Ascending aorta (tissue), 2 donors: Measurements from ENCODE around the gene RSU1. TPM values are rescaled to one million over a fixed set of nuclear protein-coding genes. Genes with fewer than 3 reads are reported as not detected.
A peak's percentile ranks its signal among the peaks of the same experiment; 100 is the strongest.

Experiments used
- DNase-seq, 2 donors: peaks; one replicate each; pipeline ENCODE4 v3.0.0-alpha.2; 2019; ENCODE audit warnings: low spot score in 2 of 2
- H3K27ac ChIP-seq, 2 donors: fragments of 200-600 bp; sonication (generic); one replicate each; pipeline ENCODE4 v1.5.1; 2016 to 2017; ENCODE audit warnings: mild to moderate bottlenecking in 1 of 2
- H3K27me3 ChIP-seq: fragments of 200-600 bp; sonication (generic); one replicate; pipeline ENCODE4 v1.5.1; 2017
- H3K36me3 ChIP-seq, 2 donors: fragments of 200-600 bp; sonication (generic); one replicate each; pipeline ENCODE4 v1.5.1; 2016
- H3K4me1 ChIP-seq, 2 donors: fragments of 200-600 bp; sonication (generic); one replicate each; pipeline ENCODE4 v1.5.1; 2016 to 2017; ENCODE audit warnings: mild to moderate bottlenecking in 1 of 2
- H3K4me3 ChIP-seq, 2 donors: fragments of 200-600 bp; sonication (generic); one replicate each; pipeline ENCODE4 v1.5.1; 2016 to 2017; ENCODE audit warnings: mild to moderate bottlenecking in 1 of 2
- H3K9me3 ChIP-seq, 2 donors: fragments of 200-600 bp; sonication (generic); one replicate each; pipeline ENCODE4 v1.5.1; 2016
- CTCF ChIP-seq, 3 experiments: fragments of 200-600 bp in 2 of 3; fragments of 450-650 bp in 1 of 3; sonication (generic) in 2 of 3; IDR thresholded peaks; one replicate each; pipeline ENCODE4 v1.5.1; 2016 to 2019; ENCODE audit warnings: antibody characterized with exemption in 3 of 3, mild to moderate bottlenecking in 1 of 3, moderate library complexity in 1 of 3
- intact Hi-C: fragments of 100-400 bp; cut with DNase I; formaldehyde crosslinking; loops from one replicate; pipeline ENCODE4 v1.15.1; 2023
- total RNA-seq: library from RNA; depleted of rRNA; stranded (reverse); fragments of >200 nt; gene quantifications from one replicate; pipeline ENCODE4 v1.1.0, GENCODE V29; 2016

Gene RSU1
- total RNA-seq, 1 donor from 2014 or later, result 82.2 TPM

- Histone ChIP-seq H3K4me1 (no peaks in the 10 kb centered on the region), H3K27ac (no peak overlapping the region), H3K9me3 (no peaks in the 10 kb centered on the region), H3K4me3 (no peak overlapping the region), H3K36me3 (no peaks in the 10 kb centered on the region), H3K27me3 (no peaks in the 10 kb centered on the region)
- DNase-seq, result no peak
- no peak for TF ChIP-seq CTCF (IDR thresholded peaks at IDR 0.05)
- intact Hi-C loops, result no loop called here
Observed at GRCh38 chr10:16720812-16721211, 96.4 kb downstream of the RSU1 start.

DNA sequence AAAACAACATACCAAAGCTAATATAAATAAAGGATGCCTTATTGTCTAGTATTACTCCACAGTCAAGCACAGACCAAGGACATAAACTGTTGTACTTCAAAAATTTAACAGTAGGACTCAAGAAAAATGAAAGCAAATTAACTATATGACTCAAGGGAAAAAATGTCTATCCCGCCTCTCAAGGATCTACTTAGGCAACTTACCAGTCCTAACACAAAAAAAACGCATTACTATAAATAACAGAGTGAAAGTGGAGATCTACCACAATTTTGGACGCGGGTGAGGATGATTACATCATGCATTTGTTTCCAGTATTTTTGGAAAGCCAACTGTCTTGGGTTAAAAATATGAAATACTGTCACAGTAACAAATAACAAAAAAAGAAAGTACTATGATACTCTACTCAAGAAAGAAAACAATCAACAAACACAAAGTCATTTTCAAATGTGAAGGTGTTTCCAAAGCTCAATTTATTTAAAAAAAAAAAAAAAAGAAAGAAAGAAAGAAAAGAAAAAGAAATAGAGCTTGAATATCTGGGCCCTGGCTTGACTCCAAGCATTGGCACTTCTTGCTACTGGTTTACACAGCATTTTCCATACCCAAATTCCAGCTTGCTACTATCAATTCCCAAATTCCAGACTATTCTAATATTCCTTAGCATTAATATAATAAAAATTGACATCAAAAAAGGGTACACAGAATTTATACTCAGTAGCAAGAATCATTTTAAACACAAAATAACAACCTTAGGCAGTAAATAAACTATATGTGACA lies 99.4 kb downstream of the RSU1 start:
- H3K4me1 ChIP-seq, result no peaks in the 10 kb centered on the region
- peak overlapping the region in 1 of 2 donors; percentile 54 for H3K27ac ChIP-seq
- TF ChIP-seq CTCF (IDR thresholded peaks at IDR 0.05), result no peak
- no peak for DNase-seq
- H3K36me3 ChIP-seq, result no peaks in the 10 kb centered on the region
- no peaks in the 10 kb centered on the region for H3K27me3 ChIP-seq
- H3K9me3 ChIP-seq, result peaks cover 6 to 8% of the 10 kb centered on the region in 2 donors
- intact Hi-C loops, result no loop called here
- H3K4me3 ChIP-seq, result no peak overlapping the region

DNA sequence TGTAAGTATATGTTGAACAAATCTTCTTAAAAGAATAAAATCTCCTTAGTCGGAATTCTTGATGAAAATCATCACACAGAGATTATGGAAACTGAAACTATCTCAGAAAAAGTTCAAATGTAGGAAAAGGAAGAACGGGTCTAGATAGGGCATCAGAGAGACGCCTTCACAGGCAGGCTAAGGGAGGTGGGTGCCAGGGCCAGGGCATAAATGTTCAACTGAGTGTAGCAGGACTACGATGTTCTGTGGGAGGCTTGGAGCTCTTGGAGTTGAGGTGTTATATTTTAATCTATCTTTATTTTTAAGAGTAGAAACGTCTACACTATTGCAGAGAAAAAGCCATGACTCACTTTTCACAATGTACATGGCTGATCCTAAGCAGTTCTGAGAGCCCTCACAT lies 101.2 kb downstream of the RSU1 start:
- no peak for DNase-seq
- no peak for TF ChIP-seq CTCF (IDR thresholded peaks at IDR 0.05)
- Histone ChIP-seq H3K4me3 (no peak overlapping the region), H3K27ac (no peak overlapping the region), H3K9me3 (peaks cover 8 to 11% of the 10 kb centered on the region in 2 donors), H3K4me1 (no peaks in the 10 kb centered on the region), H3K27me3 (no peaks in the 10 kb centered on the region), H3K36me3 (no peaks in the 10 kb centered on the region)
- intact Hi-C loops, result no loop called here

GRCh38 chr10:16713290-16713689 lies 103.9 kb downstream of the RSU1 start:
- intact Hi-C loops, result no loop called here
- Histone ChIP-seq H3K36me3 (no peaks in the 10 kb centered on the region), H3K27ac (no peak overlapping the region), H3K4me3 (no peak overlapping the region), H3K27me3 (no peaks in the 10 kb centered on the region), H3K4me1 (no peaks in the 10 kb centered on the region), H3K9me3 (peaks cover 8 to 11% of the 10 kb centered on the region in 2 donors)
- no peak for DNase-seq
- TF ChIP-seq CTCF (IDR thresholded peaks at IDR 0.05), result no peak

DNA sequence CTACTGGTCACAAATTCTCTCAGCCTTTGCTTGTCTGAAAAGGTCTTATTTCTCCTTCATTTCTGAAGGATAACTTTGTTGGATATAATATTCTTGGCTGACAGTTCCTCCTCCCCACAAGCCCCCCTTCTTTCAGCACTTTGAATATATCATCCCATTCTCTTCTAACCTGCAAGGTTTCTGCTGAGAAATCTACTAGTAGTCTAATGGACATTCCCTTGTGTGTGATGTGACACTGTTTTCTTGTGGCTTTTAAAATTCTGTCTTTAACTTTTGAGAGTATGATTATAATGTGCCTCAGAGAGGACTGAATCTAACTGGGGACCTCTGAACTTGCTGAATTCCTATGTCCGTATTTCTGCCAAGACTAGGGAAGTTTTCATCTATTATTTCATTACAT lies 104.3 kb downstream of the RSU1 start:
- Histone ChIP-seq H3K27ac (no peak overlapping the region), H3K9me3 (peaks cover 8 to 11% of the 10 kb centered on the region in 2 donors), H3K27me3 (no peaks in the 10 kb centered on the region), H3K36me3 (no peaks in the 10 kb centered on the region), H3K4me3 (no peak overlapping the region), H3K4me1 (no peaks in the 10 kb centered on the region)
- DNase-seq, result no peak
- intact Hi-C loops, result no loop called here
- no peak for TF ChIP-seq CTCF (IDR thresholded peaks at IDR 0.05)
